HepG2 (cell line): ENCODE data around the gene ARHGAP45. TPM values are rescaled to one million over a fixed set of nuclear protein-coding genes. Genes with fewer than 3 reads are reported as not detected.

Source experiments
- CSRNP2 ChIP-seq: sonication (generic); formaldehyde crosslinking; conservative IDR thresholded peaks from 2 replicates; pipeline ENCODE4 v1.8.0; 2022; ENCODE audit warnings: low read depth, missing genetic modification reagents
- NR2F2 ChIP-seq: IDR thresholded peaks from 2 replicates; pipeline ENCODE4 v1.6.1; 2012; ENCODE audit warnings: low read depth, inconsistent platforms, borderline replicate concordance
- ZNF142 ChIP-seq: sonication (generic); formaldehyde crosslinking; IDR thresholded peaks from 2 replicates; pipeline ENCODE4 v1.4.0; 2020; ENCODE audit warnings: missing genetic modification reagents
- polyA plus RNA-seq, 8 experiments: library from polyadenylated mRNA; depleted of rRNA in 3 of 8; stranded (reverse) in 7 of 8; unstranded in 1 of 8; fragments of >200 nt; fragmentation: Illumina TruSeq in 4 of 8; extraction: Trizol in 4 of 8; gene quantifications; 2 replicates each; pipeline versions ENCODE4 v1.2.1 to v1.2.3, GENCODE V29; 2011 to 2016; ENCODE audit warnings: low read depth in 4 of 8, missing spikeins in 1 of 8, mixed read lengths in 1 of 8; ENCODE audit not compliant: insufficient read depth in 1 of 8
- total RNA-seq, 5 experiments: library from RNA; depleted of rRNA; stranded (reverse); fragments of >200 nt; fragmentation: Illumina TruSeq; extraction: Trizol; gene quantifications; 2 replicates each; pipeline ENCODE4 v1.2.3, GENCODE V29; 2016; ENCODE audit warnings: low read depth in 1 of 5
- TF ChIP-seq, protein P1 (sequence below): IDR thresholded peaks from 2 replicates; pipeline ENCODE4 v1.4.0; 2020; ENCODE audit warnings: mild to moderate bottlenecking, missing genetic modification reagents

ARHGAP45 gene
- total and polyA plus RNA-seq, 2 of the 13 experiments (the other 11 are each of a cell fraction or from before 2014, with no cell fraction given) = 0.84 to 32.0 TPM

- TF ChIP-seq, protein P1, sequence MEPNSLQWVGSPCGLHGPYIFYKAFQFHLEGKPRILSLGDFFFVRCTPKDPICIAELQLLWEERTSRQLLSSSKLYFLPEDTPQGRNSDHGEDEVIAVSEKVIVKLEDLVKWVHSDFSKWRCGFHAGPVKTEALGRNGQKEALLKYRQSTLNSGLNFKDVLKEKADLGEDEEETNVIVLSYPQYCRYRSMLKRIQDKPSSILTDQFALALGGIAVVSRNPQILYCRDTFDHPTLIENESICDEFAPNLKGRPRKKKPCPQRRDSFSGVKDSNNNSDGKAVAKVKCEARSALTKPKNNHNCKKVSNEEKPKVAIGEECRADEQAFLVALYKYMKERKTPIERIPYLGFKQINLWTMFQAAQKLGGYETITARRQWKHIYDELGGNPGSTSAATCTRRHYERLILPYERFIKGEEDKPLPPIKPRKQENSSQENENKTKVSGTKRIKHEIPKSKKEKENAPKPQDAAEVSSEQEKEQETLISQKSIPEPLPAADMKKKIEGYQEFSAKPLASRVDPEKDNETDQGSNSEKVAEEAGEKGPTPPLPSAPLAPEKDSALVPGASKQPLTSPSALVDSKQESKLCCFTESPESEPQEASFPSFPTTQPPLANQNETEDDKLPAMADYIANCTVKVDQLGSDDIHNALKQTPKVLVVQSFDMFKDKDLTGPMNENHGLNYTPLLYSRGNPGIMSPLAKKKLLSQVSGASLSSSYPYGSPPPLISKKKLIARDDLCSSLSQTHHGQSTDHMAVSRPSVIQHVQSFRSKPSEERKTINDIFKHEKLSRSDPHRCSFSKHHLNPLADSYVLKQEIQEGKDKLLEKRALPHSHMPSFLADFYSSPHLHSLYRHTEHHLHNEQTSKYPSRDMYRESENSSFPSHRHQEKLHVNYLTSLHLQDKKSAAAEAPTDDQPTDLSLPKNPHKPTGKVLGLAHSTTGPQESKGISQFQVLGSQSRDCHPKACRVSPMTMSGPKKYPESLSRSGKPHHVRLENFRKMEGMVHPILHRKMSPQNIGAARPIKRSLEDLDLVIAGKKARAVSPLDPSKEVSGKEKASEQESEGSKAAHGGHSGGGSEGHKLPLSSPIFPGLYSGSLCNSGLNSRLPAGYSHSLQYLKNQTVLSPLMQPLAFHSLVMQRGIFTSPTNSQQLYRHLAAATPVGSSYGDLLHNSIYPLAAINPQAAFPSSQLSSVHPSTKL (CRISPR knock-in tag) = no peak
- TF ChIP-seq NR2F2 (no peak), CSRNP2 (no peak), ZNF142 (CRISPR knock-in tag) (no peak)
Observed at GRCh38 chr19:1111641-1112267, 44.8 kb downstream of the ARHGAP45 start (continued).
